GM21737 (cell line): ENCODE measurements around the gene EPHB2.

Experiments
- ATAC-seq: cut with Tn5 transposase; IDR thresholded peaks from one replicate; pipeline ENCODE4 v1.9.1; 2021; ENCODE audit warnings: mild to moderate bottlenecking, moderate library complexity; ENCODE audit not compliant: unreplicated experiment

The EPHB2 gene

DNA sequence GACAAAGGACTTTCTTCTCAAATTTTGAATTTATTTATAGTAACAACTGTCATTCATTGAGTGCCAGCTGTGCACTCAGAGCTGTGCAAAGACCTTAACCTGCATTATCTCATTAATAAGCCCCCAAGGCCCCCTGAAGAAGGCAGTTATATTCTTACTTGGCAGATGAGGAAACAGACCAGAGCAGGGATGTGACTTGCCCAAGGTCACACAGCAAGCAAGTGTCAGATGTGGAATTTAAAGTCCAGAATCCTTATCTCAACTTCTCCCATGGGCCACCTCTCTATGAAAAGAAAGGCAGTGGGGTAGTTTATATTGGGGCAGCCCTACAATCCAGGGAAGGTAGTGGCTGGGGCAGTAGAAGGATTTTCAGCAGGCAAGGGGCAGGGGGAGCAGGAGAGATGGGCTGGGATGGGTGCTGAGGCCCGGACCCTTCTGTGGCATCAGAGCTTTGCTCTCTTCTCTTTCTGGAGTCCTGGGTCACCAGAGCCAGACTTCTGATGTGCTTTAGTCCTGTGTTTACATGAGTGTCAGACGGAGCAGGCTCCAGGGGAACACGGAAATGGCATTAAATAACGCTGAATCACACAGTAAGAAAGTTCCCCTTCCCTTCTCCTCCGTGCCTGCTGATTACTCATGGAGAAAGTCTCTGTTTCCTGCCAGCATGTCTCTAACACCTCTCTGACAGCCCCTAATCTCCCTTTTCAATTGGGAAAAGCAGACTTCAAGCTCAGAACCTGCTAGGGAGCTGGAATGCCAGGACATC lies 39.5 kb downstream of the EPHB2 start:
- no peak for ATAC-seq

DNA sequence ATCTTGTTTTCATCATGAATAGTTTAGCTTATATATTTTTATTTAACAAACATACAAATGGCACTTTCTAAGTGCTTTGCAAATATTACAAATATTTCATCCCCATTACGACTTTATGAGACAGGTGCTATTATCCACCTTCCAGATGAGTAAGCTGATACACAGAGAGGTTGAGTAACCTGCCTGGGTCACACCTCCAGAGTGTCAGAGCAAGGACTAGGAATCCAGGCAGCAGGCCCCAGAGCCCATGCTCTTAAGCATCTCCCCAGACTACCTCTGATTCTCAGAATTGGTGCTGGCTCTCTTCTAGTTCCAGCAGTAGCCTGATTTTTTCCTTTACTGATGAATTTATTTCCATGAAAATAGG lies 40.0 kb downstream of the EPHB2 start:
- no peak for ATAC-seq

GRCh38 chr1:22751124-22751531 lies 40.5 kb downstream of the EPHB2 start:
- no peak for ATAC-seq

DNA sequence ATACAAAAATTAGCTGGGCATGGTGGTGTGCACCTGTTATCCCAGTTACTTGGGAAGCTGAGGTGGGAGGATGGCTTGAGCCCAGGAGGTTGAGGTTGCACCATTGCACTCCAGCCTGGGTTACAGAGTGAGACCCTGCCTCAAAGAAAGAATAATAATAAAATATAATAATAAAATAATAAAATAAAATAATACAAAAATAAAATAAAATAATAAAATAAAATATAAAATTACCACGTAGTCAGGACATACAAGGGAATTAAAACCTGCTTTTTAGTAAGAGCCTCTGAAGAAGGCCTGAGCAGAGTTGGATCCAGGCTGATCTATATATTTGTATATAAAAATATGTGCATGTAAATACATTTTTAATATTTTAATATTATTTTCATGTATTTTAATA lies 41.7 kb downstream of the EPHB2 start:
- ATAC-seq = no peak

DNA sequence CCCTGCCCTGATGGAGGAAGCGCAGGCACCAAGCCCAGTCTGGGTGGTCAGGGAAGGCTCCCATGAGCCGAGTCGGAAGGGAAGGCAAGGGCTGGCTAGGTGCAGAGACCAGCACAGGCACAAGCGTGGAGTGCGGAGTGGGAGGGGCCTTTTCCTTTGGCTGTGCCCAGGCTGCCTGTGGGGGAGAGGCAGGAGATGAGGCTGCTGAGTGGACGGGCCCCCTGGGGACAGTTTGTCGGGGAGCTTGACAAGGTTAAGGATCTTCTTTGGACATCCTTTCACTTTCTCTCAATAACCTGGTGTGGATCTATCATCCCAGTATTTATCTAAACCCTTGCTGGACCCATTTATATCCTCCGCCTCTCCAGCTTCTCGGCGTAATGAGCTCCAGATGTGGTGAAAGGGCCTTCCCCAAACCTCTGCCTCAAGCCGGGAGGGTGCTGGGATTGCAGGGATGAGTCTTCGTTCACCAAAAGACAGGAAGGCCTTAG lies 42.9 kb downstream of the EPHB2 start:
- no peak for ATAC-seq

GRCh38 chr1:22754106-22754768 lies 43.6 kb downstream of the EPHB2 start:
- no peak for ATAC-seq

DNA sequence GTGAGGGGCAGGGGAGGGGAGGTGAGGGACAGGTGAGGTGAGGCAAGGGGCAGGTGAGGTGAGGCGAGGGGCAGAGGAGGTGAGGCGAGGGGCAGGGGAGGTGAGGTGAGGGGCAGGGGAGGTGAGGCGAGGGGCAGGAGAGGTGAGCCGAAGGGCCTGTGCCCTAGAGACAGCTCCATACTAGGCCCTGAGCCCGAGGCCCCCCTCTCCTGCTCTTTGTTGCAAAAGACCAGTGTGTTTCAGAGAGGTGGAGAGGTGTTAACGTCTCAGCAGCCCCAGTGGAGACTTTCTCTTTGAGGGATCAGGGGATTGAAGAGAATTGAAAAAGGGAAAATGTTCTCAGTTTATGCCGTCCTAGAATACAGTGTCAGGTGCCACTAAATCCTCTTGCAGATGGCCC lies 44.2 kb downstream of the EPHB2 start:
- no peak for ATAC-seq

DNA sequence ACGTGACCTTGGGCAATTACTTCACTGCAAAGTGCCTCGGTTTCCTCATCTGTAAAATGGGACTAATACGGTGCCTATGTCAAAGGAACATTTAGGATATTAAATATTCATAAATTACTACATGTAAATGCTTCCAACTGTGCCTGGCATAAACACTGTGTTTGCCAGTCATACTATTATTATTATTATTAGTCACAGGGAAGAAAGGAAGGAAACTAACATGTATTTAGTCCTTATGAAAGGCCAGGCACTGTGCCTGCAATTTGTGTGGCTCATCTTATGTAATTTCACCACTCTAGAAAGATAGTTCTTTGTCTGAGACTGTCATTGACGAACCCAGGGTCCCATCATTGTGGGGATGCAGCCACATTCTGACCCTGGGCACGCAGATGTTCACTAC lies 45.0 kb downstream of the EPHB2 start:
- no peak for ATAC-seq

DNA sequence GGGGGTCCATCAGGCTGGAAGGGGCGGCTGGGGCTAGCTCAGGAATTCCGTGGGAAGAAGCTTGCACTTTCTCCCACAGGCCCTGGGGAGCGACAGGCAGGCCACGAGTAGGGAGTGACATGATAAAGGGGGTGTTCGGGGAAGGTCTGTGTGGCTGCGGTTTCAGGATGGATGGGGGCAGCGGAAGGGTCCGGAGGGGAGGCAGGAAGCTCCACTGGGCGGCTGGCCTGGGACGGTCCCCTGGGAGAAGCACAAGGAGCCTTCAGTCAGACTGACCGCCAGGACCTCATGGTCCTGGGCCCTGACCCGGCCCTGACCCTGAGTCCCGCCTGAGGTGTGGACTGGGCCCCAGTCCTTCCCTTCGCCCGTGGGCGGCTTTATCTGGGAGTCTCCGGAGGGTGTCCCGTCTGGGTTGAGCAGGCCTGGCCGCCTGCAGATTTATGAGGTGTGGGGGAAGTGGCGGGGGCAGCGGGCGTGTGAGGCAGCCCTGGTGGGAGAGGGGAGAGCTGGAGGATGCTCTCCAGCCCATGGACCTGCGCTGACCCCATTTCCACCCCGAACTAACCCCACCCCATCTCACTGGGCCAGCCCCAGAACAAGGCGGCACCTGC lies 45.6 kb downstream of the EPHB2 start:
- no peak for ATAC-seq

- no peak for ATAC-seq
Measured at GRCh38 chr1:22760455-22760854, 49.8 kb downstream of the EPHB2 start.

DNA sequence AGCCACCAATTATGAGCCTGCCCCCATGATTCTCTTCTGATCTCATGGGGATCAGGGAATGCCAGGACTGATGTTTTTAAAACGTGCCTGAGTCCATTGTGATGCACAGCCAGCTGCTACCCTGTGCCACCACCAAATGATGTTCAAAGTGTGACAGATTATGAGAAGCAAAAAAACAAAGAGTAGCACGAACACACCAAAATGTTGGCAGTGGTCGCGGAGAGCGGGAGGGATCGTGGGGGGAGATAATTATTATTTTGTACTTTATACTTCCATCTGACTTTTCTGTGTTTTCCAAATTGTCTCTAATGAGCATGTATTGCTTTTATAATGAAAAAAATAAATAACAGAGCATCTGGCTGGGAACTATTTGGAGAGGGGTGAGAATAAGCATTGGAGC lies 50.5 kb downstream of the EPHB2 start:
- ATAC-seq = no peak

DNA sequence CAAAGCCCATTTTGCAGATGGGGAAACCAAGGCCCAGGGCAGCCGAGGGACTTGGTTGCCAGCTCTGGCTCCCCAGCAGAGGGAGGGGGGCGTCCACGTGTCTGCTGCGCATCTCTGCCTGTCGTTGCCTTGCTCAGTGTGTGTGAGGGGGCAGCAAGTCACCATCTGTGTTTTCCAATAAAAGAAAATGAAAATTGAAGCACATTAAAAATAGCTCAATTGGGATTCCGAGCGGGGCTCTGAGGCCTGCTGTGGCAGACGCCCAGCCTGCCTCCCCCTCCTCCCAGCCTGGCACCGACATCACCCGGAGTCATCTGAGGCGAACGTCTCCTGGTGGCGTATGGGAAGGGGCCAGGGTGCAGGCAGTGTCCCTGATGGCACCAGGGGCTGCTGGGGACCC lies 51.2 kb downstream of the EPHB2 start:
- ATAC-seq = no peak

- no peak for ATAC-seq
Measured at GRCh38 chr1:22763487-22764200, 53.0 kb downstream of the EPHB2 start.

- no peak for ATAC-seq
Measured at GRCh38 chr1:22767852-22768251, 57.2 kb downstream of the EPHB2 start.

- no peak for ATAC-seq
Measured at GRCh38 chr1:22769932-22770331, 59.3 kb downstream of the EPHB2 start.

GRCh38 chr1:22772014-22772413 lies 61.4 kb downstream of the EPHB2 start:
- no peak for ATAC-seq

DNA sequence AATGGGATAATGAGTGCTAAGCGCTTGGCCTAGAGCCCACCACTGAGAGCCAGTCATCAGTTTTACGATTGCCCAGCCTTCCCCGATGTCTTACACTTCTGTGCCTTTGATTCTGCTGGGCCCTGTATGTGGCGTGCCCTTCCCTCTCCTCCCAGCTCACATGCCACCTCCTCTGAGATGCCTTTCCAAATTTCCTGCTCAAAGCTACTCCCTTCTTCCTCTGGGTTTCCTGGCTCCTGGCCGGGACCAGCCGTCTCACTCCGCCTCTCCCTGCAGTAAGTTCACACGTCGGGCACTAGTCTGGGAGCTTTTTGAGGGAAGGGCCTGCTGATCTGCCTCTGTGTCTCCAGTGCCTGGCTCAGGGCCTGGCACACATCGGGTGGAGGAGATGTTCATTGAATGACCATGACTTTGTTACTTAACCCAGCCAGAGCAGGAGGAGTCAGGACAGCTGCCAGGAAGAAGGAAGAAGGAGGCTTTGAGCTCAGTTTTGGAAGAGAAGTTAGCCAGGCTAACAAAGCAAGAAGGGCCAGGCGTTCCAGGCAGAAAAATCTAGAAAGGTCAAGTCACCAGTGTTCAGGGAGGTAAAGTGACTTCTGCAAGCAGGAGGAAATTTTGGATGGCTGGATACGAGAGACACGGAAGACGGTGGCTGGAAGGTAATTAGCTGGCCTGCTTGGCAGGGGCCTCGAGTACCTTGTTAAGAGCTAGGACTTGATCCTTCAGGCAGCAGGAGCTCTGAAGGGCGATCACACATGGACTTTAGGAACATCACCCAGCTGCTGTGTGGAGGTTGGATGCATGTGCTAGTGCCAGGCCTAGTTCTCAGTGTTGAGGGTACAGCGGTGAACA lies 63.6 kb downstream of the EPHB2 start:
- ATAC-seq = no peak

DNA sequence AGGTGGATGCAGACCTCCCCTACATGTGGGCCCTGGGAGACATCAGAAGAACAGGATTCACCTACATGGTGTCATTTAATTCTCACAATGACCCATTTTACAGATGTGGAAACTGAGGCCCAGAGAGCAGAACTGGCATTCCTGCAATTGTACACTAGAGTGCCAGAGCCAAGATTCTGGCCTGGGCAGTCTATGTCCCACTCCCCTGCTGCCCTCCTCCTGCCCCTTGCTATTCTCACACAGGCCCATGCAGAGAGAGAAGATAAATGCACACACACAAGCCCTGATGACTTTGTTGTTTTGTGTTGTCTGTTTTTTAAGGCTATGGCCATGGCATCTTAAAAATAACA lies 64.2 kb downstream of the EPHB2 start:
- no peak for ATAC-seq

DNA sequence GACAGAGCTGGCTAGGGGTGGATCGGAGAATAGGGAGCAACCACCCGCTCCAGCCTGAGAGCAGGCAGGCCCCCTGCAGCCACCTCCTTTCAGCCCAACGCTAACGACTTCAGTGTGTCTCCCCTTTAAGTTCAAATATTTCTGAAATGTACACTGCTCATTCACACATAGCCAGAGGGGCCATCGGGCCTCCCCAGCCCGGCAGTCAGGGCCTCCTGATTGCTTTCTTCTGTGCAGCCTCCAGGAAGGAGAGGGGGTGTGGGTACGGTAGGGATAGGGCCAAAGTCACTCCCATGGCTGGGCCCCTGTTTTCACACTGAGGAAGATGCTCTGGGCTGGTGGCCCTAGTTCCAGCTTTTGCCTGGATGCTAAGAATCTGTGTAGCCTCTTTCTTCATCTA lies 64.8 kb downstream of the EPHB2 start:
- ATAC-seq = no peak

DNA sequence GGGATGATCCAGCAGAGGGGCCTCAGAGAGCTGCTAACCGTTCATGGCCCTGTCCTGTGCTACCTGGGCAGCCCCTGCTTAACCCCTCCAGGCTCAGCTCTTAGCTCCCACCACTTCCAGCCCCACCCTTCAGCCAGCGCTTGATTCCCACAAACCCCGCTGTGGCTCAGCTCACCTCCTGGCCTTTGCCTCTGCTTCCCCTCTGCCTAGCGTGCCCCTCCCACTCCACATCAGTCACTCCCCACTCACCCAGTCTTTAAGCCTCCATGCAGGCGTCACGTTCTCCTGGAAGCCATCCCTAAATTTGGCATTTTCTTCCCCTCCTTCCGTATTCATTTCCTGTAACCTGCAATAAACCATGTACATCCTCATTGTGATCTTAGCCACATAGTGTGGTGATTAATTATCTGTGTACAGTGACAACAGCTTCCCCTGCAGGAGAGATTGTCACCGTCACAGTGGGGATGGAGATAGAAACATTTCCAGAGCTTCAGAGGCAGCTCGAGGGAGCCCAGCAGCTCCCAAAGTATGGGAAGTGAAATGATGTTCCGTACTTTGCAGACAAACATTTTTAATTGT lies 65.5 kb downstream of the EPHB2 start:
- no peak for ATAC-seq
